K562 (cell line): Measurements from ENCODE around the gene MSH3. TPM values are rescaled to one million over a fixed set of nuclear protein-coding genes. Genes with fewer than 3 reads are reported as not detected.

ENCODE experiments used
- CEBPG ChIP-seq, 3 experiments: fragments of 200-800 bp in 1 of 3; sonication (Bioruptor generic) in 1 of 3; sonication (generic) in 1 of 3; formaldehyde crosslinking in 1 of 3; IDR thresholded peaks in 2 of 3; conservative IDR thresholded peaks in 1 of 3; 2 replicates each; pipeline versions ENCODE4 v1.6.1 to v1.8.0; 2016 to 2022; ENCODE audit warnings: missing compliant biosample characterization in 2 of 3, missing genetic modification characterization in 2 of 3, mild to moderate bottlenecking in 1 of 3, missing genetic modification reagents in 1 of 3
- CHCHD3 ChIP-seq: fragments of 250-450 bp; sonication (Bioruptor Pico); IDR thresholded peaks from 2 replicates; pipeline ENCODE4 v2.1.2; 2022; ENCODE audit warnings: mild to moderate bottlenecking
- CREBBP ChIP-seq: IDR thresholded peaks from one replicate; pipeline ENCODE4 v1.6.1; 2012; ENCODE audit warnings: low read depth, mild to moderate bottlenecking, control low read depth, inconsistent platforms, low read length
- POLR2H ChIP-seq: IDR thresholded peaks from 2 replicates; pipeline ENCODE4 v1.6.1; 2016; ENCODE audit warnings: missing genetic modification characterization, low read depth, mild to moderate bottlenecking, control low read depth, missing compliant biosample characterization, moderate library complexity
- SIRT6 ChIP-seq: IDR thresholded peaks from one replicate; pipeline ENCODE4 v1.6.1; 2012; ENCODE audit warnings: low read depth, mild to moderate bottlenecking, control low read depth, inconsistent platforms, low read length, moderate library complexity
- SMC3 ChIP-seq: conservative IDR thresholded peaks from 2 replicates; pipeline ENCODE4 v1.6.1; 2011; ENCODE audit warnings: low read depth, low read length, improper control_type of control experiment; ENCODE audit not compliant: insufficient read depth
- polyA plus RNA-seq, 8 experiments: library from polyadenylated mRNA; depleted of rRNA in 4 of 8; stranded (reverse) in 5 of 8; unstranded in 3 of 8; fragments of >200 nt; fragmentation: Nextera tagmentation in 2 of 8; fragmentation: Illumina TruSeq in 1 of 8; extraction: Ambion mirVana in 2 of 8; extraction: Trizol in 1 of 8; gene quantifications; 2 replicates each; pipeline versions ENCODE4 v1.2.1 to v1.2.3, GENCODE V29; 2011 to 2014; ENCODE audit warnings: inconsistent platforms in 1 of 8, missing spikeins in 1 of 8
- total RNA-seq, 7 experiments: library from RNA; depleted of rRNA in 6 of 7; stranded (reverse); fragments of >200 nt in 6 of 7; fragmentation: Illumina TruSeq in 2 of 7; extraction: Trizol in 2 of 7; gene quantifications; 2 replicates each; pipeline versions ENCODE4 v1.2.1 to v1.2.3, GENCODE V29; 2011 to 2021; ENCODE audit warnings: low replicate concordance in 1 of 7
- TF ChIP-seq, protein P1 (sequence below): fragments of 250-450 bp; sonication (Bioruptor Pico); IDR thresholded peaks from 2 replicates; pipeline ENCODE4 v1.8.0; 2022; ENCODE audit warnings: inconsistent platforms
- TF ChIP-seq, protein P2 (sequence below): IDR thresholded peaks from 2 replicates; pipeline ENCODE4 v1.6.1; 2012; ENCODE audit warnings: low read depth, low read length, improper control_type of control experiment, borderline replicate concordance

The MSH3 gene
- total and polyA plus RNA-seq, 9 of the 15 experiments (the other 6 are each of a cell fraction or from before 2014, with no cell fraction given), result 3.9 to 17.2 (median 13.2) TPM

DNA sequence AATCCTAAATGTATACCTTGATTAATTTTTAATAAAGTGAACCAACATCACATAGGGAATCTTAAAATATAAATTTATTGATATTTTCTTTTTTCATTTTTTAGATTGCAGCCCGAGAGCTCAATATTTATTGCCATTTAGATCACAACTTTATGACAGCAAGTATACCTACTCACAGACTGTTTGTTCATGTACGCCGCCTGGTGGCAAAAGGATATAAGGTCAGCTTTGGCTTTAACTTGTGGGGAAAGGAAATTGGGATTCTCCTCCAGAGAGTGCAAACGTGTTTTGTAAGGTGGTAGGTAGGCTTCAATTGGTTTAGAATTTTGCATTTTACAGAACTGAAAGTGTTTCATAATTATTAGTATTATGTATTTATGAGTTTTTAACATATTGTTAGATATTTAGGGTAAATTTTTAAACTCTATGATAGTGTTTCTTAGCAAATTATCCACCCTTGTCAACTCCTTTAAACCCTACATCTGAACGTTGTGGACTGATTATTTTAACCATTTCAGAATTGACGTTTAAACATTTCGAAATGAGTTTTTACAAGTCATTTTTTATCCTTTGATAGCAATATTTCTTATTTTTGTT lies 17.8 kb downstream of the MSH3 start (continued):
- TF ChIP-seq, protein P1, sequence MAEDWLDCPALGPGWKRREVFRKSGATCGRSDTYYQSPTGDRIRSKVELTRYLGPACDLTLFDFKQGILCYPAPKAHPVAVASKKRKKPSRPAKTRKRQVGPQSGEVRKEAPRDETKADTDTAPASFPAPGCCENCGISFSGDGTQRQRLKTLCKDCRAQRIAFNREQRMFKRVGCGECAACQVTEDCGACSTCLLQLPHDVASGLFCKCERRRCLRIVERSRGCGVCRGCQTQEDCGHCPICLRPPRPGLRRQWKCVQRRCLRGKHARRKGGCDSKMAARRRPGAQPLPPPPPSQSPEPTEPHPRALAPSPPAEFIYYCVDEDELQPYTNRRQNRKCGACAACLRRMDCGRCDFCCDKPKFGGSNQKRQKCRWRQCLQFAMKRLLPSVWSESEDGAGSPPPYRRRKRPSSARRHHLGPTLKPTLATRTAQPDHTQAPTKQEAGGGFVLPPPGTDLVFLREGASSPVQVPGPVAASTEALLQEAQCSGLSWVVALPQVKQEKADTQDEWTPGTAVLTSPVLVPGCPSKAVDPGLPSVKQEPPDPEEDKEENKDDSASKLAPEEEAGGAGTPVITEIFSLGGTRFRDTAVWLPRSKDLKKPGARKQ (CRISPR knock-in tag), result no peak
- no peak for TF ChIP-seq POLR2H (tag)
- peak; percentile 65 for TF ChIP-seq SMC3
- no peak for TF ChIP-seq CREBBP
- TF ChIP-seq SIRT6, result no peak
- no peak for TF ChIP-seq CEBPG (CRISPR knock-in tag; IDR thresholded peaks at IDR 0.05)
- TF ChIP-seq CEBPG (tag; conservative IDR thresholded peaks at IDR 0.05 in 1 of 2, IDR thresholded peaks at IDR 0.05 in 1 of 2), result no peak
- TF ChIP-seq CHCHD3 (CRISPR knock-in tag), result no peak
- TF ChIP-seq, protein P2, sequence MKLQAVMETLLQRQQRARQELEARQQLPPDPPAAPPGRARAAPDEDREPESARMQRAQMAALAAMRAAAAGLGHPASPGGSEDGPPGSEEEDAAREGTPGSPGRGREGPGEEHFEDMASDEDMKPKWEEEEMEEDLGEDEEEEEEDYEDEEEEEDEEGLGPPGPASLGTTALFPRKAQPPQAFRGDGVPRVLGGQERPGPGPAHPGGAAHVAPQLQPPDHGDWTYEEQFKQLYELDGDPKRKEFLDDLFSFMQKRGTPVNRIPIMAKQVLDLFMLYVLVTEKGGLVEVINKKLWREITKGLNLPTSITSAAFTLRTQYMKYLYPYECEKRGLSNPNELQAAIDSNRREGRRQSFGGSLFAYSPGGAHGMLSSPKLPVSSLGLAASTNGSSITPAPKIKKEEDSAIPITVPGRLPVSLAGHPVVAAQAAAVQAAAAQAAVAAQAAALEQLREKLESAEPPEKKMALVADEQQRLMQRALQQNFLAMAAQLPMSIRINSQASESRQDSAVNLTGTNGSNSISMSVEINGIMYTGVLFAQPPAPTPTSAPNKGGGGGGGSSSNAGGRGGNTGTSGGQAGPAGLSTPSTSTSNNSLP, result no peak
